ENCODE measurements around the gene NR2C2AP. TPM values are rescaled to one million over a fixed set of nuclear protein-coding genes. Genes with fewer than 3 reads are reported as not detected.

Gene NR2C2AP
- total and polyA plus RNA-seq, 2 of the 13 experiments (the other 11 are each of a cell fraction or from before 2014, with no cell fraction given): 12.2 to 26.8 TPM

DNA sequence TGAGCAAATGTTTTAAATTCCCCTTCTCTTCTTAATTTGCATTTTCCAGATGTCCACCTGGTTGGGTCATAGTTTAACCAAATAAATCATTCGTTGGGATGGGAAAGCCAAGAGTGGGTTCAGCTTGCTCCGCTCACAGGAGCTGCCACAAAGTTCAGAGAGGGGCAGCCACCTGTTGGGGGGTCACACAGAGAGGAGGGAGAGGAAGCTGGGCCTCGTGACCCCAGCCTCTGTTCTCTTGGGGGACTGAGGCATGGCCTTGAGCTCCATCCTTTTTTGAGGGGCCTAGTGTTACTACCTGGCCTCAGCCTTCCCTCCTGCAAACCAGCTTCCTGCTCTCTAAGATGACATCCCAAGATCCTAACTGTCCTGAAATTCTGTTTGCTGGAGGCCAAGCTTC is 35.6 kb downstream of the NR2C2AP start:
- Histone ChIP-seq H4K20me1 (ENCODE audit: insufficient read depth, low read length) (no peaks in the 10 kb centered on the region), H3K9ac (ENCODE audit: insufficient read depth, low read depth, low read length) (no peak overlapping the region), H3K79me2 (ENCODE audit: insufficient read depth, low read length) (no peaks in the 10 kb centered on the region), H3K36me3 (replicated peaks in 1 of 2; ENCODE audit: control insufficient read depth in 1 of 2, insufficient read depth in 2 of 2, low read length in 2 of 2) (no peaks in the 10 kb centered on the region), H2AFZ (ENCODE audit: low read length) (no peak overlapping the region), H3K27me3 (ENCODE audit: control insufficient read depth in 1 of 2, insufficient read depth in 2 of 2, low read length in 2 of 2) (no peaks in the 10 kb centered on the region), H3K9me3 (ENCODE audit: low read length) (no peaks in the 10 kb centered on the region), H3K4me1 (ENCODE audit: insufficient read depth, low read length) (peaks cover 40% of the 10 kb centered on the region), H3K27ac (ENCODE audit: extremely low read length, insufficient read depth, low read length) (no peak overlapping the region), H3K4me2 (ENCODE audit: low read depth, low read length) (no peak overlapping the region), H3K4me3 (replicated peaks in 1 of 3; ENCODE audit: insufficient read depth in 1 of 3, low read depth in 2 of 3, low read length in 3 of 3) (no peak overlapping the region)
- ChIA-PET CTCF (ENCODE audit: low intra/inter-chr PET ratio, low total read pairs) (no interaction called here), POLR2A (interaction anchor here (1.3 kb wide), 1 partner anchor 25 kb away, joined by 3 read pairs; no protein-coding TSS in a partner anchor)
- ATAC-seq (no peak), FAIRE-seq (no peak), DNase-seq (ENCODE audit: low spot score) (no peak)
- 89% methylated on average over 2 of the region's 3 CpGs for WGBS (ENCODE audit: low lambda C conversion rate)
- no TSS peak for BruUV-seq (replicated peaks)
- intact Hi-C loops (cut with micrococcal nuclease; ENCODE audit: unreplicated experiment) (no loop called here), in situ Hi-C loops (cut with HindIII; ENCODE audit: extremely low pct_ligation_motif_present, low pct_unique_long_range_greater_than_20kb) (no loop called here)
- peak; percentile 68; the same call in 1 of the 2 replicates for TF ChIP-seq ZNF768 (CRISPR knock-in tag; IDR thresholded peaks at IDR 0.05)
- TF ChIP-seq MIER2 (CRISPR knock-in tag; IDR thresholded peaks at IDR 0.05): no peak
- no peak for TF ChIP-seq ARNT2 (CRISPR knock-in tag; IDR thresholded peaks at IDR 0.05; ENCODE audit: low read depth)
- no peak for TF ChIP-seq ZNF710 (CRISPR knock-in tag; IDR thresholded peaks at IDR 0.05; ENCODE audit: borderline replicate concordance)
- no peak for TF ChIP-seq ZNF20 (CRISPR knock-in tag; IDR thresholded peaks at IDR 0.05)

DNA sequence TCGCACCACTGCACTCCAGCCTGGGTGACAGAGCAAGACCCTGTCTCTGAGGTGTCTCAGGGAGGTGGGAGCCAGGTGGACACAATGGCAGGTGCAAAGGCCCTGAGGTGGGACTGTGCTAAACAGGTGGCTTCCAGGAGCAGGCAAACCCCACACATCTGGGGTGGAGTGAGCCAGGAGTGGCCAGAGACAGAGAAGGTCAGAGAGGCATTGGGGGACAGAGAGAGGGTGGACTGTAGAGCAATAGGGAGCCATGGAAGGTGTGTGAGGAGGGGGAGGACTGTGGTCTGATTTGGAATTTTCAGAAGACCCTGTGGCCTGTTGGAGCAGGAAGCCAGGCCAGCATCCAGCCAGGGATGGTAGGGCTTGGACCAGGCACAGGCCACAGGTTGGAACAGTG is 37.8 kb downstream of the NR2C2AP start:
- Histone ChIP-seq H3K27me3 (ENCODE audit: control insufficient read depth in 1 of 2, insufficient read depth in 2 of 2, low read length in 2 of 2) (no peaks in the 10 kb centered on the region), H3K4me1 (ENCODE audit: insufficient read depth, low read length) (peaks cover 18% of the 10 kb centered on the region), H3K9ac (ENCODE audit: insufficient read depth, low read depth, low read length) (no peak overlapping the region), H3K4me3 (replicated peaks in 1 of 3; ENCODE audit: insufficient read depth in 1 of 3, low read depth in 2 of 3, low read length in 3 of 3) (no peak overlapping the region), H2AFZ (ENCODE audit: low read length) (no peak overlapping the region), H3K9me3 (ENCODE audit: low read length) (no peaks in the 10 kb centered on the region), H3K4me2 (ENCODE audit: low read depth, low read length) (no peak overlapping the region), H3K36me3 (replicated peaks in 1 of 2; ENCODE audit: control insufficient read depth in 1 of 2, insufficient read depth in 2 of 2, low read length in 2 of 2) (no peaks in the 10 kb centered on the region), H3K79me2 (ENCODE audit: insufficient read depth, low read length) (no peaks in the 10 kb centered on the region), H4K20me1 (ENCODE audit: insufficient read depth, low read length) (no peaks in the 10 kb centered on the region), H3K27ac (ENCODE audit: extremely low read length, insufficient read depth, low read length) (no peak overlapping the region)
- intact Hi-C loops (cut with micrococcal nuclease; ENCODE audit: unreplicated experiment): no loop called here
- DNase-seq (ENCODE audit: low spot score) (no peak), FAIRE-seq (no peak), ATAC-seq (no peak)
- in situ Hi-C loops (cut with HindIII; ENCODE audit: extremely low pct_ligation_motif_present, low pct_unique_long_range_greater_than_20kb): no loop called here
- 91% methylated on average over 1 of the region's 1 CpG for WGBS (ENCODE audit: low lambda C conversion rate)
- ChIA-PET CTCF (ENCODE audit: low intra/inter-chr PET ratio, low total read pairs) (no interaction called here), POLR2A (no interaction called here)
- BruUV-seq (replicated peaks): no TSS peak
- TF ChIP-seq MYC (CRISPR knock-in tag; IDR thresholded peaks at IDR 0.05; ENCODE audit: borderline replicate concordance) (no peak), ZMYM3 (CRISPR knock-in tag; IDR thresholded peaks at IDR 0.05) (0 out of 2 replicates have a peak, but pooled peaks have one; percentile 49)
- TF ChIP-seq, protein P1, sequence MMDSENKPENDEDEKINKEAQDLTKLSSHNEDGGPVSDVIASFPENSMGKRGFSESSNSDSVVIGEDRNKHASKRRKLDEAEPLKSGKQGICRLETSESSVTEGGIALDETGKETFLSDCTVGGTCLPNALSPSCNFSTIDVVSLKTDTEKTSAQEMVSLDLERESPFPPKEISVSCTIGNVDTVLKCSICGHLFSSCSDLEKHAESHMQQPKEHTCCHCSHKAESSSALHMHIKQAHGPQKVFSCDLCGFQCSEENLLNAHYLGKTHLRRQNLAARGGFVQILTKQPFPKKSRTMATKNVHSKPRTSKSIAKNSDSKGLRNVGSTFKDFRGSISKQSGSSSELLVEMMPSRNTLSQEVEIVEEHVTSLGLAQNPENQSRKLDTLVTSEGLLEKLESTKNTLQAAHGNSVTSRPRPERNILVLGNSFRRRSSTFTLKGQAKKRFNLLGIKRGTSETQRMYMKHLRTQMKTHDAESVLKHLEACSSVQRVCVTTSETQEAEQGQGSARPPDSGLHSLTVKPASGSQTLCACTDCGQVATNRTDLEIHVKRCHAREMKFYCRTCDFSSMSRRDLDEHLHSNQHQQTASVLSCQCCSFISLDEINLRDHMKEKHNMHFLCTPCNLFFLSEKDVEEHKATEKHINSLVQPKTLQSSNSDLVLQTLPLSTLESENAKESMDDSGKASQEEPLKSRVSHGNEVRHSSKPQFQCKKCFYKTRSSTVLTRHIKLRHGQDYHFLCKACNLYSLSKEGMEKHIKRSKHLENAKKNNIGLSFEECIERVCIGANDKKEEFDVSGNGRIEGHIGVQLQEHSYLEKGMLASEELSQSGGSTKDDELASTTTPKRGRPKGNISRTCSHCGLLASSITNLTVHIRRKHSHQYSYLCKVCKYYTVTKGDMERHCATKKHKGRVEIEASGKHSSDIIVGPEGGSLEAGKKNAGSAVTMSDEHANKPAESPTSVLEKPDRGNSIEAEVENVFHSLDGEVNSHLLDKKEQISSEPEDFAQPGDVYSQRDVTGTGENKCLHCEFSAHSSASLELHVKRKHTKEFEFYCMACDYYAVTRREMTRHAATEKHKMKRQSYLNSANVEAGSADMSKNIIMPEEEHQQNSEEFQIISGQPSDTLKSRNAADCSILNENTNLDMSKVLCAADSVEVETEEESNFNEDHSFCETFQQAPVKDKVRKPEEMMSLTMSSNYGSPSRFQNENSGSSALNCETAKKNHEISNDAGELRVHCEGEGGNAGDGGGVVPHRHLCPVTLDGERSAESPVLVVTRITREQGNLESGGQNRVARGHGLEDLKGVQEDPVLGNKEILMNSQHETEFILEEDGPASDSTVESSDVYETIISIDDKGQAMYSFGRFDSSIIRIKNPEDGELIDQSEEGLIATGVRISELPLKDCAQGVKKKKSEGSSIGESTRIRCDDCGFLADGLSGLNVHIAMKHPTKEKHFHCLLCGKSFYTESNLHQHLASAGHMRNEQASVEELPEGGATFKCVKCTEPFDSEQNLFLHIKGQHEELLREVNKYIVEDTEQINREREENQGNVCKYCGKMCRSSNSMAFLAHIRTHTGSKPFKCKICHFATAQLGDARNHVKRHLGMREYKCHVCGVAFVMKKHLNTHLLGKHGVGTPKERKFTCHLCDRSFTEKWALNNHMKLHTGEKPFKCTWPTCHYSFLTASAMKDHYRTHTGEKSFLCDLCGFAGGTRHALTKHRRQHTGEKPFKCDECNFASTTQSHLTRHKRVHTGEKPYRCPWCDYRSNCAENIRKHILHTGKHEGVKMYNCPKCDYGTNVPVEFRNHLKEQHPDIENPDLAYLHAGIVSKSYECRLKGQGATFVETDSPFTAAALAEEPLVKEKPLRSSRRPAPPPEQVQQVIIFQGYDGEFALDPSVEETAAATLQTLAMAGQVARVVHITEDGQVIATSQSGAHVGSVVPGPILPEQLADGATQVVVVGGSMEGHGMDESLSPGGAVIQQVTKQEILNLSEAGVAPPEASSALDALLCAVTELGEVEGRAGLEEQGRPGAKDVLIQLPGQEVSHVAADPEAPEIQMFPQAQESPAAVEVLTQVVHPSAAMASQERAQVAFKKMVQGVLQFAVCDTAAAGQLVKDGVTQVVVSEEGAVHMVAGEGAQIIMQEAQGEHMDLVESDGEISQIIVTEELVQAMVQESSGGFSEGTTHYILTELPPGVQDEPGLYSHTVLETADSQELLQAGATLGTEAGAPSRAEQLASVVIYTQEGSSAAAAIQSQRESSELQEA (CRISPR knock-in tag; IDR thresholded peaks at IDR 0.05; ENCODE audit: not compliant biosample characterization): no peak

All from HepG2 (cell line).